Left kidney (tissue), 2 donors: Measurements from ENCODE around the gene ZNF140. TPM values are rescaled to one million over a fixed set of nuclear protein-coding genes. Genes with fewer than 3 reads are reported as not detected.

Experiments used
- DNase-seq: peaks from one replicate; pipeline ENCODE4 v3.0.0-alpha.2; 2013
- polyA plus RNA-seq: library from polyadenylated mRNA; unstranded; fragments of 120-200 nt; gene quantifications from one replicate; pipeline ENCODE4 v1.2.1, GENCODE V29; 2013; ENCODE audit not compliant: insufficient read length

ZNF140 gene
- polyA plus RNA-seq, 1 donor, result 49.0 TPM

DNA sequence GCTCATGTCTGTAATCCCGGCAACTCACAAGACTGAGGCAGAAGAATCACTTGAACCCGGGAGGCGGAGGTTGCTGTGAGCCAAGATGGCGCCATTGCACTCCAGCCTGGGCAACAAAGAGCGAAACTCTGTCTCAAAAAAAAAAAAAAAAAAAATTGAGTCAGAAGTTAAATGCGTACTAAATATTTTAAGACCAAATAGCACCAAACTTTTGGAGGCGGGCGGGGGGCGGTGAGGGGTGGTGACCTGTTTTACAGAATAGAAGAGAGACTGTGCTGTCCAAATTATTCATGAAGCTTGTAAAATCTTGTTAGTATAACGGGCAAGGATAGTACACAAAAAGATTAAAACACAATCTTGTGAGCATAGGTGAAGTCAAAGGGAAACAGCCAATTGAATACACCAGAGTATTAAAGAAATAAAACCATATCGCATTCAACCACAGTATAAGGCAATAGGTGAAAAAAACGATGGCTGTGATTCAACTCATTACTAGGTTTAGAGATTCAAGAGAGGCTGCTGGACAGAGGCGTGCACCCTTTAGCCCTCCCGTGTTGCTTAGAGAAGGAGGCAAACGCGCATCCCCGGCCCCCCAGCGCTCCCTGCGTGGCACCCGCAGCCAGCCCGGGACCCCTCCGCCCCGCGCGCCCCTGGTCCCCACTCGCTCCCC is 48.8 kb downstream of the ZNF140 start:
- DNase-seq, result no peak

DNA sequence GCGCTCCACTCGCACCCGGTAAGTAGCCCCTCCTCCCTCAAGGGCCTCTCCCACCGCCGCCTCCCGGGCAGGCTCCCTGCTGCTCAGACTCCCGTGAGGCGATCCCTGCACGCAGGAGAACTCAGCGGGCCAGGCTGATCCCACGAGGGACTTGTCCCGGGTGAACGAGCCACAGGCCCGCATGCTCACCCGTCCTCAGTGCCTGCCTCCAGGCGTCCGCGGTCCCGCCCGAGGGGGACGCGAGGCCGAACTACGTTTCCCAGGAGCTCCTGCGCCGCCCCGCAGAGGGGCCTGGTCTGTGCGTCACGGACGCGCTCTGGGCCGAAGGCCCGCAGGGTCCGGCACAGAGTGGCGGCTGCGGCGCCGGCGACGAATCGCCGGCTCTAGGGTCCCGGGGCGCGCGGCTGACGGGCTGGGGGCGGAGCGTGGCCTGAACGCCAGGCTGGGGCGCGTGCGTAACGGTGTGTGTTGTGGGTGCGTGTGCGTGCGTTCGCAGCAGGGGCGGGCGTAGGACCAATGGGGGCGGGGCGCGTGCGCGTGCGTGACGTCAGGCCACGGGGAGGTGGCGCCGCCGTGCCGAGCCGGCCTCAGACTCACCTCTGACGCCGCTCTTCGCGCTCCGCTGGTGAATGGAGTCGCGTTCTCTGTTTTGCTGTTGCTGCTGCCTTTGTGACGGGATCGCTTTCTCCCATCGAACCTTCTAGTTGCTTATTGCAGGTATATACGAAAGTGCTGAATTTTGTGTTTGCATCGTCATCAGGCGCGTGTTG is 49.5 kb downstream of the ZNF140 start, which contains the start of the genes ZNF10 and ZNF891:
ZNF10 (plus strand) TSS at position 590 of the 770 bp plus-strand sequence. CDS start 13,866 bp downstream, outside the sequence.
ZNF891 (minus strand) TSS at position 237 of the 770 bp plus-strand sequence. CDS start 8,356 bp downstream, outside the sequence.
- peak; percentile 93 for DNase-seq

DNA sequence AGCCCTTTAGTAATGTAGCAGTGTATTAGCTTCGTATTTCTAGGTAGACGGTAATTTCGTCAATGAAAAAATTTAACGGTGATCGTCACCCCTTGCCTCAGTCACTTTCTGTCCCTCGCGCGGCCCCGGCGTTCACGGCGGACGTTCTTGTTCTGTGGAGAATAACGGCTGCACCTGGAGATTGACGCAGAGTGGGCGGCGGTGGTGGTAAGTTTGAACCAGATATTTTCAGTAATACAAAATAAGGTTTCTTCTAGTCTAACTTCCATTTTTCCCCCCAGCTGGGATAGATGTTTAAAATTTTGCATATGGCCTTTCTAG is 50.0 kb downstream of the ZNF140 start:
- no peak for DNase-seq

DNA sequence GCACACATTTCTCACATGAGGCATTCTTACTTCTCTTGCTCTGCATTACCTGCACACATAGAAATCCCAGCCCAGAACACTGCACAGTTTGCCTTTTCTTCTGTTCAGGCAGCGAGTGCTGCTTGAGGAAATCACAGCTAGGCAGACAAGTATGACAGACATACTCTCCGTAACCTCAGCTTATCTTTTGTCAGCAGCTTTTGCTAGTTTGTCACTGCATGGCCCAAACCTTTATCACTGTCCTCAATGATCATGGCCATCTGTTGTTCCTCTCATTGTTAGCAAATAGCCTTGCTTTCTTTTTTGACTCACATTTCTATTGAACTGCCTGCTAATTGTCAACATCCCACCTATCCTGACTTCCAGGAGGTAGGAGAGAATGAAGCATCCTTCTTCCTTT is 55.0 kb downstream of the ZNF140 start:
- no peak for DNase-seq

DNA sequence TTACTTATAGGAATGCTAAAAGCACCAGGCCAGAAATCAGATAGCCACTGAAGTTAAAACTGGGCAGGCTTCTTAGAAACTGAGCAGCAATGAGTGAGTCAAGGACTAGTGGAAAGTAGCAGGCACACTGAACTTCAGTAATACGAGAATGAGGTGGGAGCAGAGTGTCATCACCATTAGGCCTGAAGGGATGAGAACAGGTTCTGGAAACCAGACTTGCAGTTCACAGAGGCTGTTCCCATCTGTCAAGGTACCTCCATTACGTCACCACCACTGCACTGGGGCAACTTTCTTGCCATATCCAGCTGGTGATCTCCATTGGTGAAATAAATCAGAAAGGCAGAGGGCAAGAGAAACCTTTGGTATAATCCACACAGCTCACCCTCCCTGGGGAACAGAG is 65.3 kb downstream of the ZNF140 start:
- DNase-seq, result no peak

DNA sequence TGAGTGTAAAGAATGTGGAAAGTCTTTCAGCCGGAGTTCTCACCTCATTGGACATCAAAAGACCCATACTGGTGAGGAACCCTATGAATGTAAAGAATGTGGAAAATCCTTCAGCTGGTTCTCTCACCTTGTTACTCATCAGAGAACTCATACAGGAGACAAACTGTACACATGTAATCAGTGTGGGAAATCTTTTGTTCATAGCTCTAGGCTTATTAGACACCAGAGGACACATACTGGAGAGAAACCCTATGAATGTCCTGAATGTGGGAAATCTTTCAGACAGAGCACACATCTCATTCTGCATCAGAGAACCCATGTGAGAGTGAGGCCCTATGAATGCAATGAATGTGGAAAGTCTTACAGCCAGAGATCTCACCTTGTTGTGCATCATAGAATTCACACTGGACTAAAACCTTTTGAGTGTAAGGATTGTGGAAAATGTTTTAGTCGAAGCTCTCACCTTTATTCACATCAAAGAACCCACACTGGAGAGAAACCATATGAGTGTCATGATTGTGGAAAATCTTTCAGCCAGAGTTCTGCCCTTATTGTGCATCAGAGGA is 75.5 kb downstream of the ZNF140 start:
- no peak for DNase-seq

Other genes with a start within 250 kb of the ZNF140 start
- 31.6 TPM for gene CHFR, start 193.3 kb upstream of the ZNF140 start, polyA plus RNA-seq
- 36.4 TPM for gene ZNF605, start 124.6 kb upstream of the ZNF140 start, polyA plus RNA-seq
- 17.7 TPM for gene ZNF26, start 94.6 kb upstream of the ZNF140 start, polyA plus RNA-seq
- gene ZNF84, start 43.4 kb upstream of the ZNF140 start, polyA plus RNA-seq, result 93.5 TPM
- 9.1 TPM for gene ZNF891, start 49.4 kb downstream of the ZNF140 start, polyA plus RNA-seq
- gene ZNF10, start 49.7 kb downstream of the ZNF140 start, polyA plus RNA-seq, result 33.1 TPM
- 39.9 TPM for gene ZNF268, start 100.6 kb downstream of the ZNF140 start, polyA plus RNA-seq
- gene ANHX, start 155.0 kb downstream of the ZNF140 start, polyA plus RNA-seq, result not detected